Neutrophil (primary cell): ENCODE results near the gene STARD7.

Experiments used
- H3K27ac ChIP-seq: fragments of 200-600 bp; sonication (generic); 2 replicates; pipeline ENCODE4 v1.5.1; 2016; ENCODE audit warnings: mild to moderate bottlenecking, moderate library complexity
- H3K27me3 ChIP-seq: fragments of 200-600 bp; sonication (generic); 2 replicates; pipeline ENCODE4 v1.6.0; 2016; ENCODE audit warnings: mild to moderate bottlenecking
- H3K36me3 ChIP-seq: fragments of 200-600 bp; sonication (generic); 2 replicates; pipeline ENCODE4 v1.5.1; 2017
- H3K4me1 ChIP-seq, 2 experiments: fragments of 200-600 bp in 1 of 2; sonication (generic) in 1 of 2; 1 replicate in 1 of 2; 2 replicates in 1 of 2; pipeline versions ENCODE4 v1.5.1 to v1.6.1; 2013 to 2016; ENCODE audit warnings: low read depth in 1 of 2, low read length in 1 of 2, mild to moderate bottlenecking in 1 of 2, moderate library complexity in 1 of 2; ENCODE audit not compliant: control insufficient read depth in 1 of 2, insufficient read depth in 1 of 2
- H3K4me3 ChIP-seq, 2 experiments: fragments of 200-600 bp in 1 of 2; sonication (generic) in 1 of 2; 1 replicate in 1 of 2; 2 replicates in 1 of 2; pipeline ENCODE4 v1.5.1; 2013 to 2016; ENCODE audit warnings: low read depth in 1 of 2, low read length in 1 of 2, mild to moderate bottlenecking in 1 of 2, moderate library complexity in 1 of 2
- H3K9me3 ChIP-seq: fragments of 200-600 bp; sonication (generic); 2 replicates; pipeline ENCODE4 v1.5.1; 2016
- TF ChIP-seq, protein P1 (sequence below): fragments of 200-600 bp; sonication (generic); IDR thresholded peaks from 2 replicates; pipeline ENCODE4 v1.5.1; 2016; ENCODE audit warnings: antibody characterized with exemption

Gene STARD7

DNA sequence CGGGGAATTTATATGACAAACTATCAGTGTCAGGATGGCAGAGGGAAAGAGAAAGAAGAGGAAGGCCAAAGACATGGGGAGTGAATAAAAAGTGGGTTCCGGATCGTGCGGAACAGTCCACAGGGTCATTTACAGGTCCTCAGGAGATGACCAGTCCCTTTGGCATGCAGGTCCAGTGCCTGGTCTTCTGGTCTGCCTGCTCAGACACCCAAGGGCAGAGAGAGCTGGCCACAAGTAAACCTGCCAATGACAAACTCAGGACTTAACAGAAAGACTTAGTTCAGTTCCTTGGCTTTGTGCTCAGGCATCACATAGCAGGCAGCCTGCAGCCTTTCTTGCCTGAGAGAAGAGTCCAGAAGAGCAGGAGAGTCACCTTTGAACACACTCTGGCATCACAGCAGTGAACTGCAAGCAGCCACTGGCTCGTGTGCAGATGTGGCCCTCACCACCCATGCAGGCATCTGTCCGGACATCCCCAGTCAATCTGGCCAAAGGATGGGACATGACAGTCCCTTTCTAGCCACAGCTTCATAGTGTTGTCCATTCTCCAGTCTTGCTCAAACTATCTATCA lies 43.2 kb upstream of the STARD7 start:
- H3K4me3 ChIP-seq = no peak overlapping the region
- H3K27me3 ChIP-seq = no peaks in the 10 kb centered on the region
- H3K27ac ChIP-seq = peak overlapping the region; percentile 56
- H3K4me1 ChIP-seq = peaks cover 25 to 41% of the 10 kb centered on the region in 2 experiments
- peaks cover 81% of the 10 kb centered on the region for H3K36me3 ChIP-seq
- TF ChIP-seq, protein P1, sequence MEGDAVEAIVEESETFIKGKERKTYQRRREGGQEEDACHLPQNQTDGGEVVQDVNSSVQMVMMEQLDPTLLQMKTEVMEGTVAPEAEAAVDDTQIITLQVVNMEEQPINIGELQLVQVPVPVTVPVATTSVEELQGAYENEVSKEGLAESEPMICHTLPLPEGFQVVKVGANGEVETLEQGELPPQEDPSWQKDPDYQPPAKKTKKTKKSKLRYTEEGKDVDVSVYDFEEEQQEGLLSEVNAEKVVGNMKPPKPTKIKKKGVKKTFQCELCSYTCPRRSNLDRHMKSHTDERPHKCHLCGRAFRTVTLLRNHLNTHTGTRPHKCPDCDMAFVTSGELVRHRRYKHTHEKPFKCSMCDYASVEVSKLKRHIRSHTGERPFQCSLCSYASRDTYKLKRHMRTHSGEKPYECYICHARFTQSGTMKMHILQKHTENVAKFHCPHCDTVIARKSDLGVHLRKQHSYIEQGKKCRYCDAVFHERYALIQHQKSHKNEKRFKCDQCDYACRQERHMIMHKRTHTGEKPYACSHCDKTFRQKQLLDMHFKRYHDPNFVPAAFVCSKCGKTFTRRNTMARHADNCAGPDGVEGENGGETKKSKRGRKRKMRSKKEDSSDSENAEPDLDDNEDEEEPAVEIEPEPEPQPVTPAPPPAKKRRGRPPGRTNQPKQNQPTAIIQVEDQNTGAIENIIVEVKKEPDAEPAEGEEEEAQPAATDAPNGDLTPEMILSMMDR = no peak
- no peaks in the 10 kb centered on the region for H3K9me3 ChIP-seq

DNA sequence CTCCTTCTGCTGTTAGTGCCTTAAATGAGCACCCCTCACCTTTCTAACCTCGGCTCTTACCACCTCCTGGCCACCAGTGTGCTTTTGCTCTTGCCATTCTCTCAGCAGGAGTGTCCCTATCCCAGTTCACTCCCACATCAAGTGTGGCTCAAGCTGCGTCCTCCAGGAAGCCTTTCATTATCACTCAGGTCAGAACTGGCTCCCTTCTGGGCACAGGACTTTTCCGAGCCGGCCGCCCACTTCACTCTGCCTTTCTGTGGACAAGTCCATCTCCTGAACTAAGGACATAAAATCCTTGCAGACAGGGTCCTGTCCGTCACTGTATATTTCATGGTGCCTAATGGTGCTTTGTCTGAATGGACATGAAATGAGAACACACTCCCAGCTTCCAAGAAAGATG lies 41.6 kb upstream of the STARD7 start:
- TF ChIP-seq, protein P1 = no peak
- H3K36me3 ChIP-seq = peaks cover 71% of the 10 kb centered on the region
- no peak overlapping the region for H3K4me3 ChIP-seq
- peaks cover 25 to 42% of the 10 kb centered on the region in 2 experiments for H3K4me1 ChIP-seq
- peak overlapping the region; percentile 99 for H3K27ac ChIP-seq
- no peaks in the 10 kb centered on the region for H3K27me3 ChIP-seq
- H3K9me3 ChIP-seq = no peaks in the 10 kb centered on the region

DNA sequence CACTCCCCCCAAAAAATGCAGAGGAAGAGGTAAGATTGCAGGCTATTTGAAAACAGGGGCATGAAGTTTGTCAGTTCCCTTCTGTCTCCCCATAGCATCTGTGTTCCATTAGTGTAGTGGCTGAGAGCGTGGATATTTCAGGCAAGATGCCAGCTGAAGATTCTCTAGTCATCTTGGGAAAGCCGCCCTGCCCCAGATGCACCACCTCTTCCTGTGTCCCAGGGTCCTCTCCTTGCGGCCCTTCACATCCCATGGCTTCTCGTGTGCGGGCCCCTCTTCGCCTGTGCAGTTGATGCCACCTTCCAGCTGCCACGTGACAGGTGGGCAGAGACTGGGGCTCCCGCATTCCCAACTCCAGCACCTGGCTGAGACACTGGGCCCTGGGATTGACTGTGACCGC lies 41.0 kb upstream of the STARD7 start:
- peaks cover 65% of the 10 kb centered on the region for H3K36me3 ChIP-seq
- TF ChIP-seq, protein P1 = no peak
- peak overlapping the region; percentile 99 for H3K27ac ChIP-seq
- H3K9me3 ChIP-seq = no peaks in the 10 kb centered on the region
- H3K4me1 ChIP-seq = peaks cover 26 to 42% of the 10 kb centered on the region in 2 experiments
- no peaks in the 10 kb centered on the region for H3K27me3 ChIP-seq
- H3K4me3 ChIP-seq = no peak overlapping the region

DNA sequence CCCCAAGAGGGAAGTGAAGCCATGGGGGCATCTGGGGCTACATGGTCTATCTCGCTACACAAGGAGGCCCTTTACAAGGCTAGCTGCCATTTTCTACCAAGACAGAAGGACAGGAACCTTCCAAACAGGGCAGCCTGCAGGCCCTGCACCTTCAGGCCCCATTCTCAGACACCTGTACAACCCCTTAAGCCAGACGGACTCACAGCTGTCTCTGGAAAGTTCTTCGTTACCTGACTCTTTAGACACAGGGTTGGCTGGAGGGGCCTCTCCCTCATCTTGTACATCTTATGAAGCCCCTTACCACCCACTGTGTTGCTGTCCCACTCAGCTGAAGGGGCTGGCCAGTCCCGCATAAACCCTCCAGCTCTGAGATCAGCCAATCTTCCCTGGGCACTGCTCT lies 40.0 kb upstream of the STARD7 start:
- peaks cover 36 to 45% of the 10 kb centered on the region in 2 experiments for H3K4me1 ChIP-seq

DNA sequence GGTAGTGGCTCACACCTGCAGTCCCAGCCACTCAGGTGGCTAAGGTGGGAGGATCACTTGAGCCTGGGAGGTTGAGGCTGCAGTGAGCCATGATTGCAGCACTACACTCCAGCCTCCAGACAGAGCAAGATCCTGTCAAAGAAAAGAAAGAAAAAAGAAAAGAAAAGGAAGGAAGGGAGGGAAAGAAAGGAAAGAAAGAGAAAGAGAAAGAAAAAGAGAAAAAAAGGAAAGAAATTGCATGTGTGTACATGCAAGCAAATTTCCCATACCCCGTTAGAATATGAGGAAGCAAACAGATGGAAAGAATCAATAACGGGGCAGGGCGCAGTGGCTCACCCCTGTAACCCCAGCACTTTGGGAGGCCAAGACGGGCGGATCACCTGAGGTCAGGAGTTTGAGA lies 39.3 kb upstream of the STARD7 start:
- TF ChIP-seq, protein P1 = no peak
- H3K27ac ChIP-seq = peak overlapping the region; percentile 99
- H3K9me3 ChIP-seq = no peaks in the 10 kb centered on the region
- peaks cover 43 to 52% of the 10 kb centered on the region in 2 experiments for H3K4me1 ChIP-seq
- peaks cover 48% of the 10 kb centered on the region for H3K36me3 ChIP-seq
- no peak overlapping the region for H3K4me3 ChIP-seq
- no peaks in the 10 kb centered on the region for H3K27me3 ChIP-seq

More for the DNA sequence above, 40.0 kb upstream of the STARD7 start:
- TF ChIP-seq, protein P1 = no peak
- H3K27ac ChIP-seq = peak overlapping the region; percentile 99
- no peaks in the 10 kb centered on the region for H3K27me3 ChIP-seq
- H3K4me3 ChIP-seq = no peak overlapping the region
- no peaks in the 10 kb centered on the region for H3K9me3 ChIP-seq
- H3K36me3 ChIP-seq = peaks cover 55% of the 10 kb centered on the region
